Measurements from ENCODE around the gene CASP14.
A peak's percentile ranks its signal among the peaks of the same experiment; 100 is the strongest.
"Not testable (repeated sequence)": the region's sequence is repeated elsewhere in the genome, so short reads cannot be mapped to it uniquely, and the experiment has no call there.

CASP14 gene

DNA sequence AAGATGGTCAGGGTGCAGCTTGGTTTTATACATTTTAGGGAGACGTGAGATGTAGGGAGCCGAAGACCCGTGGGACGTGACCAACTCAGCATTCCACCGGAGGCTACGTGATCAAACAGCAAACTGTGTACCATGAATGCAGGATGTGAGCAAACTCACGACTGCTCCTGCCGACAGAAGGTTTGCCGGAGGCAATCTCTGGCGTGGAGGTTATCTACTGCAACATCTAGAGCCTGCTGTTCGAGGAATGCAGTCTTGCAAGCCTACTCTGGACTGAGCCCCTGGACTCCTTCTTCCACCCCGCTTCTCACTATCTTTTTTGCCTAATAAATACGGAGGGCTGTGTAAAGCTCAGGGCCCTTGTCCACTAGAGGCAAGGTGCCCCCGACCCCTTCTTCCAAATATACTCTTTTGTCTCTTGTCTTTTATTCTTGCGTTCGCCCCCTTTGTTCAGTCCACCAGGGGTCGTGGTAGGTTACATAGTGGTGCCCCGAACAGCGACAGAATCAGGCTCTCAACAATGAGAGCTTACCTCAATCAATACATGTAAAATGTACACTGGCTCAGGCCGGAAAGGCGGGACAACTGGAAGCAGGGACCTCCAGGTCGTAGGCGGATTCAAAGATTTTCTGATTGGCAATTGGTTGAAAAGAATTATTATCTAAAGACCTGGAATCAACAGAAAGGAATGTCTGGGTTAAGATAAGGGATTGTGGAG lies 23.8 kb downstream of the CASP14 start:
- no peak for DNase-seq (ENCODE audit: low spot score)

DNA sequence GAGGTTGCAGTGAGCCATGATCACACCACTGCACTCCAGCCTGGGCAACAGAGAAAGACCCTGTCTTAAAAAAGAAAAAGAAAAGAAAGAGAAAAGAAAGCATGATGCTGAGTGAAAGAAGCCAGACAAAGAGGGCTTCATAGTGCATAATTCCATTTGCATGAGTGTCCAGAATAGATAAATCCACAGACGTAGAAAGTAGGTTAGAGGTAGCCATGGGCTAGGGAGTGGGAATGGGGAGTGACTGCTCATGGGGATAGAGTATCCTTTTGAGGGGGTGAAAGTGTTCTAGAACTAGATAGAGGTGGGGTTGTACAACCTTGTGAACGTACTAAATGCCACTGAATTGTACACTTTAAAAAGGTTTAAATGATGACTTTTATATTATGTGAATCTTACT lies 25.1 kb downstream of the CASP14 start:
- no peak for DNase-seq (ENCODE audit: low spot score)

DNA sequence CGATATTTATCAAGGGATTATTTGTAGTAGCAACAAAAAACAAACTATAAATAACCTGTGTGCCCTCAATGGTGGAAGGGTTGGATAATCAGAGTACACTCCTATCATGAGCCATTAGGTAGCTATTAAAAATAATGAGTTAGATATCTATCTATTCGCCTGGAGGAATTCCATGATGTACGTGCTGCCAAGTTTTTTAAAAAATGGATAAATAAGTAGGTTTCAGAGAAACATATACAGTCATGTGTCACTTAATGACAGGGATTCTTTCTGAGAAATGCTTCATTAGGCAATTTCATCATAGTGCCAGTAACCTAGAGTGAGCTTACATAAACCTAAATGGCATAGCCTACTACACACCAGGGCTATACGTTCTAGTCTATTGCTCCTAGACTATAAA lies 26.5 kb downstream of the CASP14 start:
- DNase-seq (ENCODE audit: low spot score) = no peak

DNA sequence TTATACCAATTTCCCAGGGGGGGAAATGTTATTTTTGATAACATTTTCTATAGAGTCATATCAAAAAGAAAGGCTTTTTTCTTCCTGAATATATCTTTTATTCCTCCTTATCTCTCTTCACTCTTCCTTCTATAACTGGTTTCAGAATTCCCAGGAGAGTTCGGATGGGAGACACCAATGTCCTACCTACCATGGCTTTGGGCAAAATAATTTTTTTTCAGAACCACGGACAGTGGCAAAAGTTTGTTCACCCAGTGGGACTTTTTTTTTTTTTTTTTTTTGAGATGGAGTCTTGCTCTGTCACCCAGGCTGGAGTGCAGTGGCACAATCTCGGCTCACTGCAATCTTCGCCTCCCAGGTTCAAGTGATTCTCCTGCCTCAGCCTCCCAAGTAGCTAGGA lies 30.7 kb downstream of the CASP14 start:
- DNase-seq (ENCODE audit: low spot score) = not testable (repeated sequence)

DNA sequence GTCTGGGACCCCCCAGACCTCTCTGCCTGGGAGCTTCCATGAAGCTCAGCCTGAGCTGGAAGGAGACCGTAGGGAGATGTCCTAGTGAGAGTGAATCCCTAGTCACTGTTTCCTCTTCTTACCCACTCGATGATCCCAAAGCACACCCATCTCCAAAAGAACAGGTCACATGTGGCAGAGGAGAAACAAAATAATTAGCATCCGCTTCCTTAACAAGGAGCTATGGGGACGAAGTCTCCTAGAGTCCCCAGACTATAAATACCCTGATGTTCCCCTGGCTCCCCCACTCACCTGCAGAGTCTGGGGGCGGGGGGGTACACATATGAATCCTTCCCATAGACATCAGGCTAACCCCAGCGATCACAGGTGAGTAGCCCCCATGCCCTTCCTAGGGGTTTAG lies 32.6 kb downstream of the CASP14 start, which contains the start of gene OR1I1:
TSS of gene OR1I1 (plus strand) at position 301 of the 400 bp plus-strand sequence. CDS start 4,855 bp downstream, outside the sequence.
- DNase-seq (ENCODE audit: low spot score) = no peak

DNA sequence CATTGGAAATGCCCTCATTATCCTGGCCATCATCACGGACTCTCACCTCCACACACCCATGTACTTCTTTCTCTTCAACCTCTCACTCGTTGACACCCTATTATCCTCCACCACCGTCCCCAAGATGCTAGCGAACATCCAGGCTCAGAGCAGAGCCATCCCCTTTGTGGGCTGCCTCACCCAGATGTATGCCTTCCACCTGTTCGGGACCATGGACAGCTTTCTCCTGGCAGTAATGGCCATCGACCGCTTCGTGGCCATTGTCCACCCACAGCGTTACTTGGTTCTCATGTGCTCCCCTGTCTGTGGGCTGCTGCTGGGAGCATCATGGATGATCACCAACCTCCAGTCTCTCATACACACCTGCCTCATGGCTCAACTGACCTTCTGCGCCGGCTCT lies 37.9 kb downstream of the CASP14 start:
- no peak for DNase-seq (ENCODE audit: low spot score)

DNA sequence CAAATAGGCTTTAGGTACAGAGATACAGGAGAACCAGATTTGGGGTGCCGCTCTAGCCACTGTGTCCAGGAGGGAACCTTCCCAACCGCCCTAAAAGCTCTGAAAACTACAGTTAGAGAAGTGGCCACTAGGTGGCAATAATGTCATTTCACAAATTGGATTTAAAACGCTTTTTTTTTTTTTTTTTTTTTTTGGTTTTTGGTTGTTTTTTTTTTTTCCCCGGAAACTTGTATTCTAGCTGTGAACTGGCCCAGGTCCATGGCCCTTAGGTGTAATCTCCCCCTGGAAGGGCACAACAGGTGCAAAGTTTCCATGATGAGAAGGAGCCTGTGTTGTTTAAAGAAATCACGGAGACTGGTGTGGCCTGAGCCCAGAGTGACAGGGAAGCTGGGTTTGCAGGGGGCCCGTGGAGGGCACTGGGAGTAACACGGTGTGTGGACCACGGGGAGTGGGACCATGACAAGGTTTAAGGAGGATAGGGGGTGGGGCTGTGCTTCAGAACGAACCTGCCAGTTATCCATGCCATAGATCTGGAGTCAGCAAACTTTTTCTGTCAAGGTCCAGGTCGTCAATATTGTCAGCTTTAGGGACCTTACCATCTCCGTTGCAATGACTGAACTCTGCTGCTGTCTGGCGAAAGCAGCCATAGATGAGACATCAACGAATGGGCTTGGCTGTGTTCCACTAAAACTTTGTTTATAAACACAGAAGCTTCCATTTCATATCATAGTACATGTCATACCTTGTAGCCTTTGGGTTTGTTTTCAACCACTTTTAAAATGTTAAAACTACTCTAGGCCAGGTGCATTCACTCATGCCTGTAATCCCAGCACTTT lies 42.9 kb downstream of the CASP14 start:
- peak; percentile 66 for DNase-seq (ENCODE audit: low spot score)

DNA sequence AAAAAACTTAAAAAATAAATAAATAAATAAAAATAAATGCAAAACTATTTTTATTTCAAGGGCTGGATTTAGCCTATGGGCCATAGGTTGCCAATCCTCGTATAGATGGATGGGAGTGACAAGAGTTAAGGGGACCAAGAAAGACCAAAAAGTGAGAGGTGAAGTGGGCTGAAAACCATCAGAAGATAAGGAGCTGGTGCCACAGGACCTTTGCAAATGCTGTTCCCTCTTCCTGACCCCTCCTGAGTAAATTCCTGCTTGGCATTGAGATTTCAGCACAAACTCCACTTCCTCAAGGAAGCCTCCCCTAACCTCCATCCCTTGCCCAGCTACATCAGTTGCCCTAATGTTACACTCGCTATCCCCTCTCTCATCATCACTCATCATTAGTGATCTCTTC lies 43.7 kb downstream of the CASP14 start:
- DNase-seq (ENCODE audit: low spot score) = no peak

DNA sequence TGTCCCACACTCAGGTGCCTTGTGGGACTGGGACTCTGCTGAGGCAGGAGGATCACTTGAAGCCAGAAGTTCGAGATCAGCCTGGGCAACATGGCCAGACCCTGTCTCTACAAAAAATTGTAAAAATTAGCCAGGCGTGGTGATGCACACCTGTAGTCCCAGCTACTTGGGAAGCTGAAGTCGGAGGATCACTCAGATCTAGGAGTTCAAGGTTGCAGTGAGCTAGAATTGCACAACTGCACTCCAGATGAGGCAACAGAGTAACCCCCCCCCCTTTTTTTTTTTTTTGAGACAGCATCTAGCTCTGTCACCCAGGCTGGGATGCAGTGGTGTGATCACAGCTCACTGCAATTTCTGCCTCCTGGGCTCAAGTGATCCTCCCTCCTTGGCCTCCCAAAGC lies 46.9 kb downstream of the CASP14 start:
- no peak for DNase-seq (ENCODE audit: low spot score)

DNA sequence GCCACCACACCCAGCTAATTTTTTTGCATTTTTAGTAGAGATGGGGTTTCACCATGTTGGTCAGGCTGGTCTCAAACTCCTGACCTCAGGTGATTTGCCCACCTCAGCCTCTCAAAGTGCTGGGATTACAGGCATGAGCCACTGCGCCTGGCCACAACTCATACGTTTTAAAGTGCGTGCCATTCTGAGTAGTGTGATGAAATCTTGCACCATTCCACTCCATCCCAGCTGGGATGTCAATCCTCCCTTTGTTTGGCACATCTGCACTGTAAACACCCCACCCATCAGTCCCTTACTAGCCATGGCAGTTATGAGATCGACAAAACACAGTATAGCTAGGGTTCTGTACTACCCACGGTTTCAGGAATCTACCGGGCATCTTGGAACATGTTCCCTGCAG lies 48.7 kb downstream of the CASP14 start:
- DNase-seq (ENCODE audit: low spot score) = not testable (repeated sequence)

DNA sequence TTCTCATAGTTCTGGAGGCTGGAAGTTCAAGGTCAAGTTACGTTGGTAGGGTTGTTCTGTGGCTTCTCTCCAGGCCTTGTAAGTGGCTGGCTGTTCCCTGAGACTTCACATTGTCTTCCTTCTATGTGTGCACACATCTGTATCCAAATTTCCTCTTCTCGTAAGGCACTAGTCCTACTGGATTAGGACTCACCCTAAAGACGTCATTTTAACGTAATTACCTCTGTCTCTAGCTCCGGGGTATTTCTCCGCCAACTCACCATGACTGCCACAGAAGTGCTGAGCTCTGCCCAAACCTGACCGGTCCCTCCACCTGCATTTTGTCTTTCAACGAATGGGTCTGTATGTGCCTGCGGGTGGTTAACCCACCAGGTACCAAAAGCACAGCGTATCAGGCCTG lies 49.2 kb downstream of the CASP14 start:
- DNase-seq (ENCODE audit: low spot score) = no peak

DNA sequence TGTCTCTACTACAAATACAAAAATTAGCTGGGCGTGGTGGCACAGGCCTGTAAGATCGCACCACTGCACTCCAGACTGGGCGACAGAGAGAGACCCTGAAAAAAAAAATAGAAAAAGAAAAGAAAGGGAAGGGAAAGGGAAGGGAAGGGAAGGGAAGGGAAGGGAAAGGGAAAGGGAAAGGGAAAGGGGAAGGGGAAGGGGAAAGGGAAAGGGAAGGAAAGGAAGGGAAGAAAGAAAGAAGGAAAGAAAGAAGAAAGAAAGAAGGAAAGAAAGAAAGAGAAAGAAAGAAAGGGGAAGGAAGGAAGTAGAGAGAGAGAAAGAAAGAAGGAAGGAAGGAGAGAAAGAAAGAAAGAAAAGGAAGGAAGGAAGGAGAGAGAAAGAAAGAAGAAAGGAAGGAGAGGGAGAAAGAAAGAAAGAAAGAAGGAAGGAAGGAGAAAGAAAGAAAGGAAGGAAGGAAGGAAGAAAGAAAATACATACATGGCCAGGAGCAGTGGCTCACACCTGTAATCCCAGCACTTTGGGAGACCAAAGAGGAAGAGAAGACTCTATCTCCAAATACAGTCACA lies 49.8 kb downstream of the CASP14 start:
- no peak for DNase-seq (ENCODE audit: low spot score)

DNA sequence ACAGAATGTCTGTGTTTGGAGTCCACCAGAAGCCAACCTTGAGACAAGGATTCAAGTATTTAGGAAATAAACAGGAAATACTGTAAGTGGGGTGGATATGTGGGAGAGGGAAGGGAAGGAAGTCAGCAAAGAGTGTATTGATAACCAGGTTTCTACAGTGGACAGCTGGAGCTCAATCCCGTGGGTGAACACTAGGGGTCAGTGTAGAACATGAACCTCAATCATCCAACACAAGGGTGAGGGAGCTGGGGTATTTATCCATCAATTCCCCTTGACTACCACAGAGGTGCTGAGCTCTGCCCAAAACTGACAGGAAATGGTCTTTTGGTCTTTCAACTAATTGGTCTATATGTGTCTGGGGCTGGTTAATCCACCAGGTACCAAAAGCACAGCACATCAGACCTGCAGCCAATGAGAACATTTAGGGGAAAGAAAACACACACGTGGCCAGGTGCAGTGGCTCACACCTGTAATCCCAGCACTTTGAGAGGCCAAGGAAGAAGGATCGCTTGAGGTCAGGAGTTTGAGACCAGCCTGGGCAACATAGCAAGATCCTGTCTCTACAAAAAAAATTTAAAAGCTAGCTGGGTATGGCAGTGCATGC lies 52.3 kb downstream of the CASP14 start:
- peak; percentile 55 for DNase-seq (ENCODE audit: low spot score)

DNA sequence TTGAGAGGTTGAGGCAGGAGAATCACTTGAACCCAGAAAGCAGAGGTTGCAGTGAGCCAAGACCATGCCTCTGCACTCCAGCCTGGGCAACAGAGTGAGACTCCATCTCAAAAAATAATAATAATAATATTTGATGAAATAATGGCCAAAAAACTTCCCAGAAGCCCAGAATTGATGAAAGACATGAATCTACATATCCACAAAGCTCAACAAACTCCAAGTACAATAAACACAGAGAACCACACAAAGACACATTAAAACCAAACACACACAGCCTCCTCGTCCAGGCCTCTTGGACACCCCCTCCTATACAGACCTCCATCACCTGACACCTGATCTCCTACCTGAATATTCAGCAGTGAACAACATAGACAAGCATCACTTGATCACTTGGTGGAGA lies 54.7 kb downstream of the CASP14 start:
- DNase-seq (ENCODE audit: low spot score) = no peak

DNA sequence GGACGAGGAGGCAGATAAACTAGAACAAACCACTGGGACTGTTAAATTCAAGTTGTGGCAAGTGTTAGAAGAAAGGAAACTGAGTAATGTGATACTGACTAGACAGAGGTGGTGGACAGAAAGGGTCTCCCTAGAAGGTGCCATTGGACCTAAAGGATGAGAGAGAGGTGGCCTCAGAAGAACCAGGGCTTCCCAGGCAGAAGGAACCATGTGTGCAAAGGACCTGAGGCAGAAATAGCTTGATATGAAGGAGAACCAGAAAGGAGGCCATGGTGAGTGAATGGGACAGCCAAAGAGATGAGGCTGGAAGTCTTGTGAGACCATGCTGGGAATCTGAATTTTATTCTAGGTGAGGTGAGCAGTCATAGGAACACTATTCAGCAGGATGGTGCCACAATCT lies 55.1 kb downstream of the CASP14 start:
- DNase-seq (ENCODE audit: low spot score) = no peak

DNA sequence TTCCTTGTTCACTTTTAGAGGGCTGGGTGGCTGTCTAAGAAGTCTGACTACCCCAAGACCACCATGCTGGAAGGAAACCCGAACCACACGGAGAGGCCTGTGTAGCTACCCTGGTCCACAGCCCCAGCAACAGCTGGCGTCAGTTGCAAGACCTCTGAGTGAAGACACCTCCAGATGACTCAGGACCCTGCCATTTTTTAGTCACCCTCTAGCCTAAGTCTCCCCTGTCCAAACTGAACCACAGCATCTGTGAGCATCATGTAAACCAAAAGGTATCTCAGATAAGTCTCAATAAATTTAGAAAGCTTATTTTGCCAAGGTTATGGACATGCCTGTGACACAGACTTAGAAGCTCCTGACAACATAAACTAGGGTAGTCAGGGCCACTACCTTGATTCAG lies 55.8 kb downstream of the CASP14 start:
- no peak for DNase-seq (ENCODE audit: low spot score)

DNA sequence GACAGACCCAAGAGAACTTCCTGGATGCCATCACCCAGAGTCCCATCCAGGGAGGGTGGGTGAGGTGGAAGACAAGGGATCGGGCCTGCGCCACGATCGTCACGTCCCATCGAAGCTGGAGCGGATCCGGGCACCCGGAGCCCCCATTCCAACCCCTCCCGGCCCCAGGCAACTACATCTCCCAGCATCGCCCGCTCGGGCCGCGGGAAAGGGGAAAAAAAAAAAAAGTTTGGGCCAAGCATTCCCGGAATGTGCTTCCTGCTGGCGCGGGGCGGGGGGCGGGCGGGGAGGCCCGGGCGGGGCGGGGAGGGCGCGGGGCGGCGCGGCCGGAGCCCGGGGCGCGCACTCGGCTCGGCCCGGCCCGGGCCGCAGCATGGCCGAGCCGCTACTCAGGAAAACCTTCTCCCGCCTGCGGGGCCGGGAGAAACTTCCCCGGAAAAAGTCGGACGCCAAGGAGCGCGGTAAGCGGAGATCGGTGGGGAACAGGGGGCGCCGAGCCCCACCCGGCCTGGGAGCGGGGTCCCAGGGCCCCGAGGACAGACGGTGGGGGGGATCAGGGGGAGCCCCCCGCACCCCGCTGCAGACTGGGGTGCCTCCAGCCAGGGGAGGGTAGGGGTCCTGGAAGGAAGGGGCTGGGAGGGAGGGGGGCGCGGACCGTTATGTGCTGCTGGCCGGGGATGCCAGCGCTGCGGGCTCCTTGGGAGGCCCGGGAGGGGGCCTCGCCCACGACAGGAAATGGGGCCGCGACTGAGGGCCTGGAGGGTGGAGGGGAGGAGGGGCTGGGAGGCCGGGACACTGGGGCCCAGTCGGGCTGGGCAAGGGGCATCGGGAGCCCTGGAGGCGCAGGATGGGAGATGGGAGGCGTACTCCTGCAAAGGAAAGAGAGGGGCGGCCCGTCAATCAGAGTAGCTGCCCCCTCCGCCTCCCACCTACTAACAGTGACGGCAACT lies 58.1 kb downstream of the CASP14 start, which contains the start of gene SYDE1:
TSS of gene SYDE1 (plus strand) at position 341 of the 950 bp plus-strand sequence. CDS start at position 374, 33 bp downstream.
- no peak for DNase-seq (ENCODE audit: low spot score)

Measured in activated CD4-positive, alpha-beta T cell treated with anti-CD3 and anti-CD28 coated beads, Interleukin-2, Interleukin-4, amounts not matched to agents 100 ng/mL and 50 ng/mL, durations not matched to agents 16 hours and 8 hours (primary cell).